Lung (tissue), 12 donors: ENCODE results near the gene ZNF775. TPM values are rescaled to one million over a fixed set of nuclear protein-coding genes. Genes with fewer than 3 reads are reported as not detected.

ENCODE experiments used
- ATAC-seq: fragments of 200-7000 bp; cut with Tn5 transposase; one replicate; pipeline ENCODE4 v1.9.1; 2020; ENCODE audit warnings: moderate number of reproducible peaks; ENCODE audit not compliant: insufficient read depth, low FRiP score
- DNase-seq, 3 donors: peaks; one replicate each; pipeline ENCODE4 v3.0.0-alpha.2; 2013 to 2017
- H3K27ac ChIP-seq, 2 donors: one replicate each; pipeline ENCODE4 v1.5.1; 2013; ENCODE audit warnings: mild to moderate bottlenecking in 2 of 2, moderate library complexity in 2 of 2, control low read depth in 1 of 2, inconsistent platforms in 1 of 2, low read depth in 1 of 2, low read length in 1 of 2
- H3K27me3 ChIP-seq, 3 donors: one replicate each; pipeline ENCODE4 v1.5.1; 2013; ENCODE audit warnings: low read length in 2 of 3; ENCODE audit not compliant: control insufficient read depth in 3 of 3, insufficient read depth in 3 of 3
- H3K36me3 ChIP-seq, 4 donors: one replicate each; pipeline ENCODE4 v1.5.1; 2013; ENCODE audit warnings: low read length in 4 of 4, mild to moderate bottlenecking in 1 of 4, moderate library complexity in 1 of 4; ENCODE audit not compliant: control insufficient read depth in 4 of 4, insufficient read depth in 4 of 4
- H3K4me1 ChIP-seq, 5 donors: one replicate each; pipeline ENCODE4 v1.5.1; 2013; ENCODE audit warnings: low read length in 5 of 5, mild to moderate bottlenecking in 2 of 5, moderate library complexity in 1 of 5; ENCODE audit not compliant: control insufficient read depth in 5 of 5, insufficient read depth in 5 of 5
- H3K4me3 ChIP-seq: one replicate; pipeline ENCODE4 v1.5.1; 2013; ENCODE audit warnings: mild to moderate bottlenecking, control low read depth, moderate library complexity
- H3K9ac ChIP-seq, 2 donors: one replicate each; pipeline ENCODE4 v1.5.1; 2013; ENCODE audit warnings: low read length in 2 of 2, control low read depth in 1 of 2; ENCODE audit not compliant: insufficient read depth in 1 of 2
- H3K9me3 ChIP-seq, 4 donors: one replicate each; pipeline ENCODE4 v1.5.1; 2013; ENCODE audit warnings: low read length in 3 of 4, mild to moderate bottlenecking in 1 of 4, moderate library complexity in 1 of 4; ENCODE audit not compliant: control insufficient read depth in 4 of 4, insufficient read depth in 3 of 4
- WGBS, 2 donors: extraction: QIAGEN DNeasy Blood & Tissue Kit; methylation state at CpG; one replicate each; pipeline ENCODE4 v1.1.7; 2013; 5-methylcytosine and 5-hydroxymethylcytosine counted together
- polyA plus RNA-seq, 2 donors: library from polyadenylated mRNA; stranded (reverse); fragments of 200-250 nt; gene quantifications; one replicate each; pipeline ENCODE4 v1.2.1, GENCODE V29; 2013
- total RNA-seq, 2 donors: library from RNA; depleted of rRNA in 1 of 2; stranded (reverse); fragments of >200 nt in 1 of 2; gene quantifications; one replicate each; pipeline ENCODE4 v1.2.1, GENCODE V29; 2014 to 2021
- TF ChIP-seq, protein P1 (sequence below): IDR thresholded peaks from 2 replicates; pipeline ENCODE4 v1.5.1; 2012; ENCODE audit warnings: mild to moderate bottlenecking; ENCODE audit errors: control extremely low read depth, extremely low read depth
- donor health status: control.
- donor health status: control.
- donor health status: Bipolar disorder and iron deficiency.
- donor health status: healthy.
- donor health status: DM: yes; HTN: yes; CAD: no.

Gene ZNF775
- total and polyA plus RNA-seq, 4 donors = 1.4 to 5.4 (median 3.8) TPM

DNA sequence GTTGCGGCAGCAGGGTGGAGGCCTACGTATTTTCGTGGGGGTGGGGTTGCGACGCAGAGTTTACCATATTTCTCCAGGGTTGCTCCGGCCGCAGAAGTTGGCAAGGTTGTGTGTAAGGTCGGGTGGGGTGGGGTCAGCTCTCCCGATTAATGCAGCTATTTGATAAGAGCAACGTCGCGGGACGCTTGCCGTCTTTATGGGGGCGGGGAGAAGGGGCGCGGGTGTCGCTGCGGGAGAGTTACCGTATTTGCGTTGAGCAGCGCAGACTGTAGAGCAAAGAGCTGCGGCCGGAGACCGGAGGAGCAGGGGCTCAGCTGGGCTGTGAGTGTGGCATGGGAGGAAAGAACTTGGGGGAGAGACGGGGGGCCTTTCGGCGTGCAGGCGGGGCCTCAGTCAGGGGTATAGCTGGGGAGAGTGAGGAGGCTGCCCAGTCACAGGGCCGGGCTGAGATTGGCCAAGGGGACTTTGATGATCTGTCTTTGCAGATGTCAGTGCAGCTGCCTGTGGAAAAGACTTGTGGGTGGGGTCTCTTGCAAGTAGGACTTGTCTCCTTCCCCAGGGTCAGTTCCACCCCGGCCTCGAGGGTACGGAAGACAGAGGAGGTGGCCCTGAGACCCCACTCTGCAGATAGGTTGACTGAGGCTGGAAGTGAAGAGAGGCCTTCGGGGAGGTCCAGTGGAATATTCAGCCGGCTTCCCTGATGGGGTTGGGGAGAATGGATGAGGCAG is 26.6 kb downstream of the ZNF775 start:
- Histone ChIP-seq H3K4me3 (peak overlapping the region; percentile 62), H3K36me3 (peaks cover 0 to 11% (median 0%) of the 10 kb centered on the region in 4 donors), H3K27ac (peak overlapping the region; percentile 92 to 93), H3K9ac (peak overlapping the region in 1 of 2 donors; percentile 2), H3K27me3 (no peaks in the 10 kb centered on the region), H3K4me1 (peaks cover 3 to 25% (median 7%) of the 10 kb centered on the region in 5 donors), H3K9me3 (no peaks in the 10 kb centered on the region)
- TF ChIP-seq, protein P1, sequence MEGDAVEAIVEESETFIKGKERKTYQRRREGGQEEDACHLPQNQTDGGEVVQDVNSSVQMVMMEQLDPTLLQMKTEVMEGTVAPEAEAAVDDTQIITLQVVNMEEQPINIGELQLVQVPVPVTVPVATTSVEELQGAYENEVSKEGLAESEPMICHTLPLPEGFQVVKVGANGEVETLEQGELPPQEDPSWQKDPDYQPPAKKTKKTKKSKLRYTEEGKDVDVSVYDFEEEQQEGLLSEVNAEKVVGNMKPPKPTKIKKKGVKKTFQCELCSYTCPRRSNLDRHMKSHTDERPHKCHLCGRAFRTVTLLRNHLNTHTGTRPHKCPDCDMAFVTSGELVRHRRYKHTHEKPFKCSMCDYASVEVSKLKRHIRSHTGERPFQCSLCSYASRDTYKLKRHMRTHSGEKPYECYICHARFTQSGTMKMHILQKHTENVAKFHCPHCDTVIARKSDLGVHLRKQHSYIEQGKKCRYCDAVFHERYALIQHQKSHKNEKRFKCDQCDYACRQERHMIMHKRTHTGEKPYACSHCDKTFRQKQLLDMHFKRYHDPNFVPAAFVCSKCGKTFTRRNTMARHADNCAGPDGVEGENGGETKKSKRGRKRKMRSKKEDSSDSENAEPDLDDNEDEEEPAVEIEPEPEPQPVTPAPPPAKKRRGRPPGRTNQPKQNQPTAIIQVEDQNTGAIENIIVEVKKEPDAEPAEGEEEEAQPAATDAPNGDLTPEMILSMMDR = no peak
- peak; percentile 4 for ATAC-seq
- 9 to 11% methylated on average over 34 to 35 of the region's 35 CpGs for WGBS, 2 donors
- DNase-seq = peak; percentile 74 to 78 (median 75)

DNA sequence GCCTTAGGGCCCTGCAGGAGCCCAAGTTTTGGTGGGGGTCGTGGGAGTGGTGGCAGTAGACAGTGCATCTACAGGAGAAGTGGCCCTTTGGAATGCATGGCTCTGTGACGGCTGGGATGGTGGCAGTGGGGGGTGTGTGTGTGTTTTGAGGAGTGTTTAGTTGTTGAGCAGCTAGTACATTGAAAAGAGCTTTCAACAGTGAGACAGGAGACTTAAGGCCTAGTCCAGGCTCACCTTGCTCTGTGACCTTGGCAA is 27.1 kb downstream of the ZNF775 start:
- H3K9ac ChIP-seq = peak overlapping the region in 1 of 2 donors; percentile 2
- TF ChIP-seq, protein P1 = no peak
- H3K4me1 ChIP-seq = peaks cover 3 to 25% (median 7%) of the 10 kb centered on the region in 5 donors
- H3K4me3 ChIP-seq = no peak overlapping the region
- H3K9me3 ChIP-seq = no peaks in the 10 kb centered on the region
- H3K36me3 ChIP-seq = peaks cover 0 to 15% (median 0%) of the 10 kb centered on the region in 4 donors
- no peaks in the 10 kb centered on the region for H3K27me3 ChIP-seq
- H3K27ac ChIP-seq = peak overlapping the region; percentile 92 to 93
- ATAC-seq = no peak
- peak in 1 of 3 donors; percentile 24 for DNase-seq
- WGBS, 2 donors = 13 to 35% methylated on average over 2 of the region's 2 CpGs

DNA sequence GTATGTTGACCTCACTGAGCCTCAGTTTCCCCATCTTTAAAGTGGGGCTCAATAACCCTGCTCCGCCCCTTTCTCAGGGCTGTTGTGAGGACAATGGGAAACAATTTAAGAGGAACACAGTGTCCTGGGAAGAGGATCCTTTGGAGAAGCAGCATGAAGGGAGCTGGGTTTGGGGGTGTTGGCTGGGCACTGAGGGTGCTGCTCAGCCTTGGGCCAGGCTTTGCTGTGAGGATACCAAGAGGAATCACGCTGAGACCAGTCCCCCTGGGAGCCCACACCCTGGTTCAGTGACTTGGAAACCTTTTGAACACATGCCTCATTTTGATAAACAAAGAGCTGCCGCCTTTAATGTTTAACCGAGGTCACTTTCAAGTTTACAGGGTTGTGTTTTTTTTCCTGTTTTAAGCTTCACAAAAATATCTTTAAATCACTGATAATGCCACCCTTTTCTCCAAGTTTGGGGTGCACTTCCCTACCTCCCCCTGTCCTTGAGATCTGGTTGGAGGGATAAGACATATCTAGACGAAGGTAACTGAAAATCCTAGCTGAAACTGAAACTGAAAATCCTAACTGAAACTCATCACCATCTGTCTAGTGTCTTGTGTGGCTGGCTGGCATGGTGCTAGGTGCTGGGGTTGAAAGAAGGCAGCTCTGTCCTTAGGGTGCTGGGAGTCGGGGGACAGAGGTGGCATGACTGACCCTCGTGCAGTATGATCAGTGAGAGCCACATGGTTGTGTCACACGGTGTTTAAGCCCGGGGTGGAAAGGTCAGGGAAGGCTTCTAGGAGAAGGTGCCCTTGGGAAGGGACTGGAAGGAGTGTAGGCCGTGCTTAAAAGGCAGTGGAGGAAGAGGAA is 27.7 kb downstream of the ZNF775 start:
- 44 to 58% methylated on average over 10 of the region's 10 CpGs for WGBS, 2 donors
- TF ChIP-seq, protein P1 = no peak
- ATAC-seq (no peak), DNase-seq (peak in 2 of 3 donors; percentile 44 to 57)
- no peak overlapping the region for H3K4me3 ChIP-seq
- peak overlapping the region; percentile 92 to 93 for H3K27ac ChIP-seq
- no peaks in the 10 kb centered on the region for H3K27me3 ChIP-seq
- H3K4me1 ChIP-seq = peaks cover 3 to 25% (median 7%) of the 10 kb centered on the region in 5 donors
- H3K36me3 ChIP-seq = peaks cover 0 to 17% (median 0%) of the 10 kb centered on the region in 4 donors
- H3K9me3 ChIP-seq = no peaks in the 10 kb centered on the region
- H3K9ac ChIP-seq = peak overlapping the region in 1 of 2 donors; percentile 2
